Caco-2 (cell line): Measurements from ENCODE around the gene MAP3K15. TPM values are rescaled to one million over a fixed set of nuclear protein-coding genes. Genes with fewer than 3 reads are reported as not detected.

Experiments
- BruUV-seq: library from RNA; stranded (reverse); fragments of 400-500 nt; replicated peaks from 2 replicates; lab custom pipeline; 2021; lab: Mats Ljungman, UMichigan
- CTCF ChIA-PET: fragments of 300-600 bp; sonication (Branson Sonifier 250); formaldehyde crosslinking; loops from one replicate; lab custom pipeline; 2022; ENCODE audit warnings: antibody characterized with exemption; lab: Charles Lee
- POLR2A ChIA-PET: fragments of 300-600 bp; sonication (Branson Sonifier 250); formaldehyde crosslinking; loops from one replicate; lab custom pipeline; 2022; ENCODE audit warnings: antibody characterized with exemption; lab: Charles Lee
- DNase-seq, 2 experiments: peaks; one replicate each; pipeline versions ENCODE4 v3.0.0 to v3.0.0-alpha.2; 2020 to 2022
- H3K27me3 ChIP-seq: replicated peaks from 2 replicates; pipeline ENCODE4 v1.6.0; 2011; ENCODE audit warnings: low read length; ENCODE audit not compliant: control insufficient read depth, insufficient read depth
- H3K36me3 ChIP-seq: 2 replicates; pipeline ENCODE4 v1.5.1; 2011; ENCODE audit warnings: low read length; ENCODE audit not compliant: control insufficient read depth, insufficient read depth
- H3K4me1 ChIP-seq: fragments of 250-450 bp; sonication (Bioruptor Pico); 2 replicates; pipeline ENCODE4 v1.5.1; 2020; ENCODE audit warnings: mild to moderate bottlenecking
- H3K4me3 ChIP-seq: 2 replicates; pipeline ENCODE4 v1.5.1; 2011; ENCODE audit warnings: low read depth, mild to moderate bottlenecking, control low read depth, low read length
- H3K9me3 ChIP-seq: fragments of 250-450 bp; sonication (Bioruptor Pico); 2 replicates; pipeline ENCODE4 v1.5.1; 2020; ENCODE audit warnings: mild to moderate bottlenecking, moderate library complexity
- H3K27ac Mint-ChIP-seq: one replicate; pipeline ENCODE4 v1.8.0; 2022; ENCODE audit warnings: mixed read lengths; ENCODE audit not compliant: unreplicated experiment
- H3K27me3 Mint-ChIP-seq: one replicate; pipeline ENCODE4 v1.8.0; 2022; ENCODE audit warnings: mixed read lengths; ENCODE audit not compliant: insufficient read depth, unreplicated experiment
- H3K36me3 Mint-ChIP-seq: one replicate; pipeline ENCODE4 v1.8.0; 2022; ENCODE audit warnings: mild to moderate bottlenecking, mixed read lengths; ENCODE audit not compliant: insufficient read depth, unreplicated experiment
- H3K4me1 Mint-ChIP-seq: one replicate; pipeline ENCODE4 v1.8.0; 2022; ENCODE audit warnings: low read depth, mixed read lengths; ENCODE audit not compliant: unreplicated experiment
- H3K4me3 Mint-ChIP-seq: one replicate; pipeline ENCODE4 v1.8.0; 2022; ENCODE audit warnings: mild to moderate bottlenecking, moderate library complexity, mixed read lengths; ENCODE audit not compliant: unreplicated experiment
- H3K9me3 Mint-ChIP-seq: one replicate; pipeline ENCODE4 v1.8.0; 2022; ENCODE audit warnings: mixed read lengths; ENCODE audit not compliant: unreplicated experiment
- intact Hi-C: fragments of 100-400 bp; cut with micrococcal nuclease; formaldehyde crosslinking; loops from one replicate; pipeline ENCODE4 v1.10.0; 2022; ENCODE audit not compliant: unreplicated experiment
- total RNA-seq: library from RNA; stranded (reverse); gene quantifications from 2 replicates; pipeline ENCODE4 v1.2.3, GENCODE V29; 2022
- TF ChIP-seq, protein P1 (sequence below), 2 experiments: fragments of 200-600 bp in 1 of 2; IDR thresholded peaks; 1 replicate in 1 of 2; 2 replicates in 1 of 2; pipeline versions ENCODE4 v1.5.1 to v1.8.0; 2011 to 2022; ENCODE audit warnings: antibody characterized with exemption in 1 of 2, control low read depth in 1 of 2, inconsistent platforms in 1 of 2, low read depth in 1 of 2, low read length in 1 of 2, mild to moderate bottlenecking in 1 of 2, moderate library complexity in 1 of 2; ENCODE audit not compliant: insufficient read depth in 1 of 2, severe bottlenecking in 1 of 2, unreplicated experiment in 1 of 2

The MAP3K15 gene
- total RNA-seq, 1 experiment from 2014 or later, result 1.3 TPM

DNA sequence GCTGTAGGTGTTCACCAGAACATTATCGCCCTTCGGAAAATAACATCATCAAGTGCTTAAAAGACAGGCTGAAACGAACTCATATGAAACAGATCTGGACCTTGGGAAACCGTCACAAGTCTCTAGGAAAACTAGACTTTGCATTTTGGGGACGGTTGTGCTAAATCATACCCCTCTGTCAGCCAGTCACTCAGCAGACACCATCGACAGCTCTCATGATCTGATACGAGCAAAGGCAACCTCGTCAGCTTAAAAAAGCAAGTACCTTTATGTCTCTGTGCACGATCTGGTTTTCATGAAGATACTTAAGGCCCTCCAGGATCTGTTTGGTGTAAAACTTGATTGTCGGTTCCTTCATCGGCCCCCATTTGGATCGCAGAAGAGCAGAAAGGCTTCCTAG is 123.2 kb downstream of the MAP3K15 start:
- no peak overlapping the region for H3K4me3 Mint-ChIP-seq
- POLR2A ChIA-PET, result no interaction called here
- Histone ChIP-seq H3K36me3 (no peaks in the 10 kb centered on the region), H3K4me1 (no peaks in the 10 kb centered on the region), H3K4me3 (no peak overlapping the region), H3K9me3 (no peaks in the 10 kb centered on the region), H3K27me3 (no peaks in the 10 kb centered on the region)
- CTCF ChIA-PET, result no interaction called here
- no peaks in the 10 kb centered on the region for H3K27me3 Mint-ChIP-seq
- DNase-seq, result no peak
- TF ChIP-seq, protein P1, sequence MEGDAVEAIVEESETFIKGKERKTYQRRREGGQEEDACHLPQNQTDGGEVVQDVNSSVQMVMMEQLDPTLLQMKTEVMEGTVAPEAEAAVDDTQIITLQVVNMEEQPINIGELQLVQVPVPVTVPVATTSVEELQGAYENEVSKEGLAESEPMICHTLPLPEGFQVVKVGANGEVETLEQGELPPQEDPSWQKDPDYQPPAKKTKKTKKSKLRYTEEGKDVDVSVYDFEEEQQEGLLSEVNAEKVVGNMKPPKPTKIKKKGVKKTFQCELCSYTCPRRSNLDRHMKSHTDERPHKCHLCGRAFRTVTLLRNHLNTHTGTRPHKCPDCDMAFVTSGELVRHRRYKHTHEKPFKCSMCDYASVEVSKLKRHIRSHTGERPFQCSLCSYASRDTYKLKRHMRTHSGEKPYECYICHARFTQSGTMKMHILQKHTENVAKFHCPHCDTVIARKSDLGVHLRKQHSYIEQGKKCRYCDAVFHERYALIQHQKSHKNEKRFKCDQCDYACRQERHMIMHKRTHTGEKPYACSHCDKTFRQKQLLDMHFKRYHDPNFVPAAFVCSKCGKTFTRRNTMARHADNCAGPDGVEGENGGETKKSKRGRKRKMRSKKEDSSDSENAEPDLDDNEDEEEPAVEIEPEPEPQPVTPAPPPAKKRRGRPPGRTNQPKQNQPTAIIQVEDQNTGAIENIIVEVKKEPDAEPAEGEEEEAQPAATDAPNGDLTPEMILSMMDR (IDR thresholded peaks at IDR 0.05; ENCODE audit: insufficient read depth in 1 of 2, low read depth in 1 of 2, low read length in 1 of 2, severe bottlenecking in 1 of 2, unreplicated experiment in 1 of 2), result no peak
- H3K4me1 Mint-ChIP-seq, result no peaks in the 10 kb centered on the region
- H3K36me3 Mint-ChIP-seq, result no peaks in the 10 kb centered on the region
- no TSS peak for BruUV-seq
- intact Hi-C loops, result no loop called here
- no peaks in the 10 kb centered on the region for H3K9me3 Mint-ChIP-seq
- no peak overlapping the region for H3K27ac Mint-ChIP-seq

DNA sequence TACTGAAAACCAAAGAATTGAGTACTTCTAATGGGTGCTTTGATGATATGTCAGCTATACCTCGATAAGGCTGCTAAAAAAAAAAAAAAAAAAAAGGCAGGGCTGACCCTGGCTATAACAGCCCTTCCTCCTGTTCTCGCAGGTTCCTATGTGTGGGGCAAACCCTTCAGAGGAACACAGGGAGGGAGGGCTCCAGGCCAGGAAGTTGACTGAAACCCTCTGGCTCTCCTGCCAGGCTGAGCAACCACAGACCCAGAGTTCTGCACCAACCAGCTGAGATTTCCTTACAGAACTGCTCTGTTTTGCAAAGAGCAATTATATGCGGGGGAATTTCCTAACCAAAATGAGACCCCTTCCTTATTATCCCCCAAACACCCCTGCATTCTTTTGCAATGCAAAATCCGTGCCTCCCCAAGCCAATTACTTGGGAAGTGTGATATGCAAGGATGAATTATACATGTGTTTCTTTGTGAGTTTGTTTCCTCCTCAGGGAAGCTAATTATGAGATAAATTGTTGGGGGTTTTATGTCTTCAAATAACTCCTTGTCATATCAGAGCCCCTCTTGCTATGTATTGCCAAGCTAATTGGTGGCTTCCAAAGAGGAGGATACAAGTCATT is 126.0 kb downstream of the MAP3K15 start:
- Histone ChIP-seq H3K36me3 (no peaks in the 10 kb centered on the region), H3K9me3 (no peaks in the 10 kb centered on the region), H3K27me3 (no peaks in the 10 kb centered on the region), H3K4me3 (no peak overlapping the region), H3K4me1 (no peaks in the 10 kb centered on the region)
- no peaks in the 10 kb centered on the region for H3K4me1 Mint-ChIP-seq
- no peaks in the 10 kb centered on the region for H3K36me3 Mint-ChIP-seq
- POLR2A ChIA-PET, result interaction anchor here (0.5 to 0.6 kb wide), 2 partner anchors 1122 to 1904 kb away, joined by 3 to 6 read pairs; no protein-coding TSS in a partner anchor
- DNase-seq, result no peak
- H3K27me3 Mint-ChIP-seq, result no peaks in the 10 kb centered on the region
- H3K4me3 Mint-ChIP-seq, result no peak overlapping the region
- intact Hi-C loops, result loop anchor here (10.0 kb wide), 1 partner anchor 55 kb away; no protein-coding TSS in a partner anchor
- no peaks in the 10 kb centered on the region for H3K9me3 Mint-ChIP-seq
- BruUV-seq, result no TSS peak
- CTCF ChIA-PET, result interaction anchor here (0.6 kb wide), 1 partner anchor 18 kb away, joined by 3 read pairs; no protein-coding TSS in a partner anchor
- TF ChIP-seq, protein P1 (IDR thresholded peaks at IDR 0.05; ENCODE audit: insufficient read depth in 1 of 2, low read depth in 1 of 2, low read length in 1 of 2, severe bottlenecking in 1 of 2, unreplicated experiment in 1 of 2), result no peak
- no peak overlapping the region for H3K27ac Mint-ChIP-seq

DNA sequence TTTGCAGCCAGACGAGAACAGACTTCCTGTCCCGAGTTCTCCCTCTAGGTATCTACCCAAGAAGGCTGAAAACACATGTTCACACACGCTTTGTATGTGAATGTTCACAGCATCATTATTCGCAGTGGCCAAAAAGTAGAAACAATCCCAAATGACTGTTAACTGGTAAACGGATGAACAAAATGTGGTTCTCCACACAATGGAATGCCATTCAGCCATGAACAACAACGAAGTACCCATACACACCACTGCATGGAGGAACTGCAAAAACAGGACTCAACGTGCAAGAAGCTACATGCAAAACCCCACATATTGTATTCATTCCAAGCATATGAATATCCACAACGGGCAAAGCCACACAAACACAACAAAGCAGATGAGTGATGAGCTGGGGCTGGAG is 126.6 kb downstream of the MAP3K15 start:
- ChIA-PET CTCF (interaction anchor here (0.6 kb wide), 1 partner anchor 19 kb away, joined by 3 read pairs; no protein-coding TSS in a partner anchor), POLR2A (interaction anchor here (0.5 kb wide), 1 partner anchor 1121 kb away, joined by 3 read pairs; no protein-coding TSS in a partner anchor)
- BruUV-seq, result no TSS peak
- Histone ChIP-seq H3K27me3 (no peaks in the 10 kb centered on the region), H3K4me3 (no peak overlapping the region), H3K36me3 (no peaks in the 10 kb centered on the region), H3K9me3 (no peaks in the 10 kb centered on the region), H3K4me1 (no peaks in the 10 kb centered on the region)
- H3K9me3 Mint-ChIP-seq, result no peaks in the 10 kb centered on the region
- no peak overlapping the region for H3K27ac Mint-ChIP-seq
- no peaks in the 10 kb centered on the region for H3K4me1 Mint-ChIP-seq
- H3K36me3 Mint-ChIP-seq, result no peaks in the 10 kb centered on the region
- TF ChIP-seq, protein P1 (IDR thresholded peaks at IDR 0.05; ENCODE audit: insufficient read depth in 1 of 2, low read depth in 1 of 2, low read length in 1 of 2, severe bottlenecking in 1 of 2, unreplicated experiment in 1 of 2), result no peak
- DNase-seq, result no peak
- H3K27me3 Mint-ChIP-seq, result no peaks in the 10 kb centered on the region
- intact Hi-C loops, result loop anchor here (10.0 kb wide), 1 partner anchor 56 kb away; no protein-coding TSS in a partner anchor
- no peak overlapping the region for H3K4me3 Mint-ChIP-seq
